GM21717 (cell line): Measurements from ENCODE around the gene DLEU7.

ENCODE experiments used
- ATAC-seq: cut with Tn5 transposase; IDR thresholded peaks from one replicate; pipeline ENCODE4 v1.9.1; 2021; ENCODE audit warnings: mild to moderate bottlenecking, moderate library complexity; ENCODE audit not compliant: unreplicated experiment

DLEU7 gene

DNA sequence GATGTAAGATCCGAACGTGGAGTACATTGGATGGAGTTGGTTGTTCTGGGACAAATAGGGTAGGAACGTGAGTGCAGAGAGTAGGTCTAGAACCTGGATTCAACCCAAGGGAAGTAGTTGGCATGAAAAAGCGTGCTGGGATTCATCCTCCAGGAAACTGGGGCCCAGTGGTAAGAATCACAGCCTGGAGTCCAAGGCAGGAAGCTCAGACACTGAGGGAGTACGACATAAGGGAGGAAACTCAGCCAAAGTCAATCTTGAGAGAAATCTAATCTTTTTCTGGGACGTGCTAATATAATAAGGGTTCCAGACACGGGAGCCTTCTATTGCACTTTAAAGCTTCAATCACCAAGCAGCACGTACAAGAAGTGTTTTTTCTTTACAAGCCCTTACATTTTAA, 46.4 kb downstream of the DLEU7 start:
- ATAC-seq: no peak

GRCh38 chr13:50796463-50796862, 47.0 kb downstream of the DLEU7 start:
- ATAC-seq: no peak

DNA sequence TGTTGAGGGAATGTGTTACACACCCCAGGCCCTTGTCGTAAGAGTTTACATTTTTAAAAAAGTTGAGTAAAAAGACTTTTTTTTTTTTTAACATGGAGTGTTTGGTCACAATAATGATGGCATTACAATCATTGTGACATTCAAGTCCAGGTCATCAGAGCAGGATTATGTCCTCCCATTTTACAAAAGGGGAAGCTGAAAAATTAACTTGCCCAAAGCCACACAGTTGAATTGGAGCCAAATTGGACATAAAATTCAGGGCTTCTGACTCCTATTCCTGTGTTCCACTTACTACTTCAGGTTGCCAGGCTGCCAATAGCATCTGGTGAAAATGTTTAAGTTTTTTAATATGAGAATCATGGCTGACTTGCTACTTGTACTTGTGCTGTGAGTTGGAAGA, 49.3 kb downstream of the DLEU7 start:
- ATAC-seq: no peak

DNA sequence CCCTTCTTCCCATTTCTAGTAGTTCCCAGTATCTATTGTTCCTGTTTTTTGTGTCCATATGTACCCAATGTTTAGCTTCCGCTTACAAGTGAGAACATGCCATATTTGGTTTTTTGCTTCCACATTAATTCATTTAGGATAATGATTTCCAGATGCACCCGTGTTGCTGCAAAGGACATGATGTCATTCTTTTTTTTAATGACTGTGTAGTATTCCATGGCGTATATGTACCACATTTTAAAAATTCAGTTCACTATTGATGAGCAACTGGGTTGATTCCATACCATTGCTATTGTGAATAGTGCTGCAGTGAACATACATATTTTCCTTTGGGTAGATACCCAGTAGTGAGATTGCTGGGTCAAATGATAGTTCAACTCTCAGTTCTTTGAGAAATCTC, 50.5 kb downstream of the DLEU7 start:
- ATAC-seq: no peak

GRCh38 chr13:50788551-50789210, 54.8 kb downstream of the DLEU7 start:
- ATAC-seq: no peak

DNA sequence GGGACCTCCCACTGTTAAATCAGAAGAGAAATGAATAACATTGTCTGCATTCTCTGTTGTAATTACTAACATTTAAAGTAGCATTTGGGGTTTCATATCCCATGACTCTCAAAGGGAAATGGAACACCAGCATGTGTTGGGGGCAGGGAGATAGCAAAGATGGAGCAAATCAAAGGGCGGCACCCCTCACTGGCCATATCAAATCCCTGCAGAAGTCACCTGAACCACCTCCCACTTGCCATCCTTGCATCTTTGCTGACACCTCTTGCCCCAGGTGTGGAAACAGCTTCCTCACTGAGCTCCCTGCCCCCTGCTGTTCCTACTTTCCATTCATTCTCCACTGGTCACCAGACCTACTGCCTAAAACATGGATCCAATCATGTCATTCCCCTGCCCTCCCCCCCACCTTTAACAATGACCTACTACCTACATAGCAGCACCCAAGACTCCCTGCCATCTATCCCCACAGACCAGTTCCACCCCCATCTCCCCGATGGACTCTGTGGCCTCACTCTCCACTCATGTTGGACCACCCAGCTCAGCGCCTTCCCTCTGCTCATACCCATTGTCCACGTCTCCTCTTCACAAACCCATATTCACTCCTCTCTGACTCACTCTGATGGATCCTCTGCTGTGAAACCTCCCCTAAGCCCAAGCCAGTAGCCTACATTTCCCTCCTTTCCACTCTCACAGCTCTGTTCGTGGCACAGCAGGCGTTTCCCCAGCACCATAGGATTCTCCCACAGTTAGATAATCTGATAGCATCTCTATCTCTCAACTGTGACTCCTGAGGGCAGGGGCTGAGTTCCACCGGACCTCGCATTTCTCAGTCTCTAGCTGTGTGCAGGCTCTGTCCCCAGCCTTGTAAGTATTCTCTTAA, 55.9 kb downstream of the DLEU7 start:
- ATAC-seq: no peak

DNA sequence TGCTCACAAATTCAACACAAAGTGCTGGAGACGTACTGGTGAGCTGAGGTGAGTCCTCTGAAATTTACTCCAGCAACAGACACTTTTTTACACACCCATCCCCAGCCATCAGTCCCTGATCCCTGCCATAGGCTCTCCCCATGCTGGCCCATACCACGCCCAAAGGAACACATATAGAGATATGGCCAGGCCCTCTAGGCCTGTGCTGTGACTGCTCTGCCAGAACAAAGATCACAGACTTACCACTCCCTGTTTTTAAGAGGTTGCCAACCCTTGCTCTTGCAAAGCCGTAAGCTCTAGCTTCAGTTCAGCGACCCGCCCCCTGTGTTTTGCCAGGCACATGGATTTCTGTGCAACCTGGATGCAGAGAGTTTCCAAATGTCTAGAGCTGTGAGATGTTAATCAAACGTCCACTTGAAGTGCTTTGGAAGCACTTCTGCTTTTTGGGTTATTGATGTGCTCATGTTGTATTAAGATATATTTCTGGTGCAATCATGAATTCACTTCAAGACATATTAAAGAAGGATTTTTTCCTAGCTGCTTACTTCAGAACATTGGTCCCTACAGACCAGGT, 59.7 kb downstream of the DLEU7 start:
- ATAC-seq: no peak

- no peak for ATAC-seq
Observed at GRCh38 chr13:50783066-50783465, 60.4 kb downstream of the DLEU7 start.

- ATAC-seq: no peak
Observed at GRCh38 chr13:50780201-50781015, 63.1 kb downstream of the DLEU7 start.

GRCh38 chr13:50779443-50780200, 63.9 kb downstream of the DLEU7 start:
- no peak for ATAC-seq
